Measurements from ENCODE around the gene GTPBP3. TPM values are rescaled to one million over a fixed set of nuclear protein-coding genes. Genes with fewer than 3 reads are reported as not detected.

Gene GTPBP3
- total RNA-seq, 1 donor from 2014 or later = 25.5 TPM

GRCh38 chr19:17380426-17381138, 43.2 kb downstream of the GTPBP3 start:
- Histone ChIP-seq H3K9me3 (no peaks in the 10 kb centered on the region), H3K4me1 (peaks cover 10% of the 10 kb centered on the region), H3K27ac (no peak overlapping the region), H3K36me3 (no peaks in the 10 kb centered on the region), H3K27me3 (no peaks in the 10 kb centered on the region), H3K4me3 (no peak overlapping the region)
- intact Hi-C loops (cut with DNase I) = no loop called here
- DNase-seq (ENCODE audit: extremely low spot score in 2 of 2) = no peak
- TF ChIP-seq POLR2AphosphoS5 (IDR thresholded peaks at IDR 0.05; ENCODE audit: insufficient read depth in 1 of 2, low read depth in 1 of 2) (no peak), POLR2A (IDR thresholded peaks at IDR 0.05) (no peak)
- TF ChIP-seq, protein P1, sequence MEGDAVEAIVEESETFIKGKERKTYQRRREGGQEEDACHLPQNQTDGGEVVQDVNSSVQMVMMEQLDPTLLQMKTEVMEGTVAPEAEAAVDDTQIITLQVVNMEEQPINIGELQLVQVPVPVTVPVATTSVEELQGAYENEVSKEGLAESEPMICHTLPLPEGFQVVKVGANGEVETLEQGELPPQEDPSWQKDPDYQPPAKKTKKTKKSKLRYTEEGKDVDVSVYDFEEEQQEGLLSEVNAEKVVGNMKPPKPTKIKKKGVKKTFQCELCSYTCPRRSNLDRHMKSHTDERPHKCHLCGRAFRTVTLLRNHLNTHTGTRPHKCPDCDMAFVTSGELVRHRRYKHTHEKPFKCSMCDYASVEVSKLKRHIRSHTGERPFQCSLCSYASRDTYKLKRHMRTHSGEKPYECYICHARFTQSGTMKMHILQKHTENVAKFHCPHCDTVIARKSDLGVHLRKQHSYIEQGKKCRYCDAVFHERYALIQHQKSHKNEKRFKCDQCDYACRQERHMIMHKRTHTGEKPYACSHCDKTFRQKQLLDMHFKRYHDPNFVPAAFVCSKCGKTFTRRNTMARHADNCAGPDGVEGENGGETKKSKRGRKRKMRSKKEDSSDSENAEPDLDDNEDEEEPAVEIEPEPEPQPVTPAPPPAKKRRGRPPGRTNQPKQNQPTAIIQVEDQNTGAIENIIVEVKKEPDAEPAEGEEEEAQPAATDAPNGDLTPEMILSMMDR (IDR thresholded peaks at IDR 0.05) = no peak

- intact Hi-C loops (cut with DNase I) = loop anchor here (2.0 kb wide), 1 partner anchor 39 kb away; no protein-coding TSS in a partner anchor
- no peak for DNase-seq (ENCODE audit: extremely low spot score in 2 of 2)
These were observed 48.7 kb downstream of the GTPBP3 start for GRCh38 chr19:17385878-17386611.

GRCh38 chr19:17389288-17389687, 51.9 kb downstream of the GTPBP3 start:
- no peak overlapping the region for H3K27ac ChIP-seq
- H3K4me1 ChIP-seq = peaks cover 10% of the 10 kb centered on the region
- no peaks in the 10 kb centered on the region for H3K9me3 ChIP-seq
- no peaks in the 10 kb centered on the region for H3K27me3 ChIP-seq
- no peak overlapping the region for H3K4me3 ChIP-seq
- TF ChIP-seq POLR2AphosphoS5 (IDR thresholded peaks at IDR 0.05; ENCODE audit: insufficient read depth in 1 of 2, low read depth in 1 of 2) = no peak
- TF ChIP-seq, protein P1 (IDR thresholded peaks at IDR 0.05) = no peak
- no peak for TF ChIP-seq POLR2A (IDR thresholded peaks at IDR 0.05)
- no peaks in the 10 kb centered on the region for H3K36me3 ChIP-seq
- intact Hi-C loops (cut with DNase I) = no loop called here
- no peak for DNase-seq (ENCODE audit: extremely low spot score in 2 of 2)

More at GRCh38 chr19:17385878-17386611, 48.7 kb downstream of the GTPBP3 start:
- Histone ChIP-seq H3K27me3 (no peaks in the 10 kb centered on the region), H3K4me1 (peaks cover 10% of the 10 kb centered on the region), H3K27ac (no peak overlapping the region), H3K36me3 (no peaks in the 10 kb centered on the region), H3K9me3 (no peaks in the 10 kb centered on the region), H3K4me3 (no peak overlapping the region)
- TF ChIP-seq, protein P1 (IDR thresholded peaks at IDR 0.05) = peak; percentile 82 to 87 (median 87)
- no peak for TF ChIP-seq POLR2AphosphoS5 (IDR thresholded peaks at IDR 0.05; ENCODE audit: insufficient read depth in 1 of 2, low read depth in 1 of 2)

DNA sequence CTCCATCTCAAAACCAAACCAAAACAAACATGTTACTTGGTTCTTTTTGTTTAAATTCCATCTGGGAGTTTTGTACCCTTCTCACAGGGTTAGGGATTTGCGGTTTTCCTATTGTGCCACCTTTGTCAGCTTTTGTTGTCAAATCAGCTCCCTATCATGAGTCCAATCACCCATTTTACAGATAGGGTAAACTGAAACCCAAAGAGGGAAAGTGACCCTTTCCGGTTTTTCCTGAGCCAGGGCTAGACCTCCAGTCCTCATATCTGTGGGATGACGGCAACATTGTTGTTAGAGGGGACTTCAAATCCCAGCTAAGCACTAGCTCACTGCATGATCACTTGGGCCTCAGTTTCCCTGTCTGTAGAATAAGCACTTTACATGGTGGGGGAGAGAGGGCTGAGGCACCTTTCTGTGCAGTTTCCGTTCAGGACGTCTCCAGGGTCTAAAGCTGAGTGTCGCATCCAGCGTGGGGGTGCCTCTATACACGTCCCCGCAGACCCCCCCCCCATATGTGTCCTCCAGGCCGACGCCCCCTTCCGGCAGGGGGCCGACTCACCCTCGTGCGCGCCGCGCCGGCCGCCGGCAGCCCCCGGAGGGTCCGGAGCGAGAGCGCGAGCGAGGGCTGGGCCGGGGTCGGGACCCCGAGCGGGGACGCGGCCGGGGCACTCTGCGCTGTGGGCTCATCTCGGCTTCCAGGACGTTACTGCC, 52.8 kb downstream of the GTPBP3 start:
- H3K27me3 ChIP-seq = no peaks in the 10 kb centered on the region

GRCh38 chr19:17390665-17391370, 53.5 kb downstream of the GTPBP3 start:
- Histone ChIP-seq H3K4me3 (peak overlapping the region; percentile 44 to 54), H3K4me1 (peaks cover 10% of the 10 kb centered on the region), H3K9me3 (no peaks in the 10 kb centered on the region), H3K27ac (no peak overlapping the region), H3K36me3 (no peaks in the 10 kb centered on the region), H3K27me3 (no peaks in the 10 kb centered on the region)
- intact Hi-C loops (cut with DNase I) = loop anchor here (2.0 kb wide), 1 partner anchor 98 kb away; no protein-coding TSS in a partner anchor
- no peak for DNase-seq (ENCODE audit: extremely low spot score in 2 of 2)
- TF ChIP-seq, protein P1 (IDR thresholded peaks at IDR 0.05) = peak; percentile 57 to 64 (median 61)
- TF ChIP-seq POLR2AphosphoS5 (IDR thresholded peaks at IDR 0.05; ENCODE audit: insufficient read depth in 1 of 2, low read depth in 1 of 2) (peak in 1 of 2 donors; percentile 52), POLR2A (IDR thresholded peaks at IDR 0.05) (no peak)

More for the DNA sequence above, 52.8 kb downstream of the GTPBP3 start:
- TF ChIP-seq POLR2AphosphoS5 (IDR thresholded peaks at IDR 0.05; ENCODE audit: insufficient read depth in 1 of 2, low read depth in 1 of 2) = no peak
- Histone ChIP-seq H3K4me3 (peak overlapping the region; percentile 44 to 54), H3K9me3 (no peaks in the 10 kb centered on the region), H3K4me1 (peaks cover 10% of the 10 kb centered on the region), H3K36me3 (no peaks in the 10 kb centered on the region), H3K27ac (no peak overlapping the region)
- intact Hi-C loops (cut with DNase I) = loop anchor here (2.0 kb wide), 1 partner anchor 97 kb away; no protein-coding TSS in a partner anchor
- DNase-seq (ENCODE audit: extremely low spot score in 2 of 2) = no peak
